DMS79 treated with DMSO at 0.1 percent for 48 hours (cell line): ENCODE data around the gene RORB.

Experiments
- DNase-seq: peaks from one replicate; lab custom pipeline; 2025; lab: John Stamatoyannopoulos, UW

Gene RORB

GRCh38 chr9:74719306-74719705, 222.2 kb downstream of the RORB start:
- no peak for DNase-seq

GRCh38 chr9:74721696-74722660, 224.8 kb downstream of the RORB start:
- no peak for DNase-seq

- DNase-seq: no peak
These were observed 227.2 kb downstream of the RORB start for GRCh38 chr9:74724317-74724716.

GRCh38 chr9:74726581-74726980, 229.4 kb downstream of the RORB start:
- DNase-seq: no peak

GRCh38 chr9:74728176-74728575, 231.0 kb downstream of the RORB start:
- DNase-seq: no peak

GRCh38 chr9:74729136-74729695, 232.1 kb downstream of the RORB start:
- DNase-seq: no peak

GRCh38 chr9:74735761-74736160, 238.6 kb downstream of the RORB start:
- DNase-seq: no peak

GRCh38 chr9:74736646-74737045, 239.5 kb downstream of the RORB start:
- no peak for DNase-seq

GRCh38 chr9:74742191-74742790, 245.2 kb downstream of the RORB start:
- no peak for DNase-seq
